Gastroesophageal sphincter (tissue), 3 donors: Measurements from ENCODE around the gene CEBPZOS.

Source experiments
- POLR2A ChIP-seq, 2 donors: fragments of 450-650 bp; IDR thresholded peaks; one replicate each; pipeline ENCODE4 v1.6.1; 2017; ENCODE audit warnings: antibody characterized with exemption in 2 of 2, mild to moderate bottlenecking in 2 of 2, moderate library complexity in 1 of 2
- TF ChIP-seq, protein P1 (sequence below), 4 experiments: fragments of 200-600 bp in 2 of 4; fragments of 450-650 bp in 2 of 4; sonication (generic) in 1 of 4; IDR thresholded peaks; one replicate each; pipeline ENCODE4 v1.5.1; 2017 to 2019; ENCODE audit warnings: antibody characterized with exemption in 4 of 4, mild to moderate bottlenecking in 2 of 4, moderate library complexity in 2 of 4

DNA sequence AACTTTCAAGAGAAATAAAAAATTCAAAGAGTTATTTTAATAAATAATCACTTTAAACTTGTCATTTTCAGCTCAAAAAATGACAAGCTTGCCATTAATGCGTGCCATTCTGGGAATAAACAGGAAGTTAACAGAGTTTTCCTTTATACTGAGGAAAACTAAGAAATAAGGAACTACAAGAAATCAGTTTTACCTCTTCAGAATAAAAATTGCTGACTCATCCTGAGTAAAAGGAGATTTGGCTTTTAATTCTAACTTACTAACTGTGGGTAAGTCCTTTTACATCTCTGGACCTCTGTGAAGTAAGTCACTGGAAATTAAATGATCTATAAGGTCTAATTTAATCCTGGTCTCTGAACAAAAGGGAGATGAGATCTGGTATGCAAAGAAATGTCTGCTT, 19.0 kb downstream of the CEBPZOS start:
- TF ChIP-seq, protein P1, sequence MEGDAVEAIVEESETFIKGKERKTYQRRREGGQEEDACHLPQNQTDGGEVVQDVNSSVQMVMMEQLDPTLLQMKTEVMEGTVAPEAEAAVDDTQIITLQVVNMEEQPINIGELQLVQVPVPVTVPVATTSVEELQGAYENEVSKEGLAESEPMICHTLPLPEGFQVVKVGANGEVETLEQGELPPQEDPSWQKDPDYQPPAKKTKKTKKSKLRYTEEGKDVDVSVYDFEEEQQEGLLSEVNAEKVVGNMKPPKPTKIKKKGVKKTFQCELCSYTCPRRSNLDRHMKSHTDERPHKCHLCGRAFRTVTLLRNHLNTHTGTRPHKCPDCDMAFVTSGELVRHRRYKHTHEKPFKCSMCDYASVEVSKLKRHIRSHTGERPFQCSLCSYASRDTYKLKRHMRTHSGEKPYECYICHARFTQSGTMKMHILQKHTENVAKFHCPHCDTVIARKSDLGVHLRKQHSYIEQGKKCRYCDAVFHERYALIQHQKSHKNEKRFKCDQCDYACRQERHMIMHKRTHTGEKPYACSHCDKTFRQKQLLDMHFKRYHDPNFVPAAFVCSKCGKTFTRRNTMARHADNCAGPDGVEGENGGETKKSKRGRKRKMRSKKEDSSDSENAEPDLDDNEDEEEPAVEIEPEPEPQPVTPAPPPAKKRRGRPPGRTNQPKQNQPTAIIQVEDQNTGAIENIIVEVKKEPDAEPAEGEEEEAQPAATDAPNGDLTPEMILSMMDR (IDR thresholded peaks at IDR 0.05): no peak
- no peak for TF ChIP-seq POLR2A (IDR thresholded peaks at IDR 0.05)
